ENCODE data around the gene GIPC1. TPM values are rescaled to one million over a fixed set of nuclear protein-coding genes. Genes with fewer than 3 reads are reported as not detected.
A peak's percentile ranks its signal among the peaks of the same experiment; 100 is the strongest.

Gene GIPC1
- total RNA-seq, 1 experiment from 2014 or later, result 205 TPM

DNA sequence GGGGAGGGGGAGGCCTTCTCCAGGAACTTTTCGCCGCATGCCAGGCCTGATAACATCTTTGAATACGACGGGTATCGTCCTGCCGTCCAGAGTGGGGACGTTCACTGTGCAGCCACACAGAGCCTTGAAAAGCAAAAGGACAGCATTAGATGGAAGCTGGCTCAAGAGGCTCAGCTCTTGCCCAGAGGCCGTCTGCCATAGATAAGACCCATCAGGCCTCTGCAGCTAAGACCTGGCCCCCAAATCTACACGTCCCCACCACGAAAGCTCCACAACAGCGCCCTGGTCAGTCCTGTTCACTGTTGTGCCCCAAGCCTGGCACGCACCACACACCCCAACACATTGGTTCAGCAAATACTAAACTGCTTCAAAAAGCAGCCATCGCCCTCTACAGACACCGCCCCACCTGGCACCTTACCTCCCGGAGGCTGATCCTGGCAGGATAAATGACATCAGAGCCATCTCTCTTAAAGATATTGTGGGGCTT lies 20.2 kb upstream of the GIPC1 start:
- H3K4me2 ChIP-seq, result peak overlapping the region; percentile 95
- H3K9me3 ChIP-seq (ENCODE audit: insufficient read depth, low read depth), result no peaks in the 10 kb centered on the region
- no peak overlapping the region for H2AFZ ChIP-seq
- peak overlapping the region; percentile 99 for H3K4me3 ChIP-seq
- TF ChIP-seq, protein P1, sequence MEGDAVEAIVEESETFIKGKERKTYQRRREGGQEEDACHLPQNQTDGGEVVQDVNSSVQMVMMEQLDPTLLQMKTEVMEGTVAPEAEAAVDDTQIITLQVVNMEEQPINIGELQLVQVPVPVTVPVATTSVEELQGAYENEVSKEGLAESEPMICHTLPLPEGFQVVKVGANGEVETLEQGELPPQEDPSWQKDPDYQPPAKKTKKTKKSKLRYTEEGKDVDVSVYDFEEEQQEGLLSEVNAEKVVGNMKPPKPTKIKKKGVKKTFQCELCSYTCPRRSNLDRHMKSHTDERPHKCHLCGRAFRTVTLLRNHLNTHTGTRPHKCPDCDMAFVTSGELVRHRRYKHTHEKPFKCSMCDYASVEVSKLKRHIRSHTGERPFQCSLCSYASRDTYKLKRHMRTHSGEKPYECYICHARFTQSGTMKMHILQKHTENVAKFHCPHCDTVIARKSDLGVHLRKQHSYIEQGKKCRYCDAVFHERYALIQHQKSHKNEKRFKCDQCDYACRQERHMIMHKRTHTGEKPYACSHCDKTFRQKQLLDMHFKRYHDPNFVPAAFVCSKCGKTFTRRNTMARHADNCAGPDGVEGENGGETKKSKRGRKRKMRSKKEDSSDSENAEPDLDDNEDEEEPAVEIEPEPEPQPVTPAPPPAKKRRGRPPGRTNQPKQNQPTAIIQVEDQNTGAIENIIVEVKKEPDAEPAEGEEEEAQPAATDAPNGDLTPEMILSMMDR (conservative IDR thresholded peaks at IDR 0.05), result peak; percentile 55; the same call in 1 of the 2 replicates
- TF ChIP-seq EZH2 (IDR thresholded peaks at IDR 0.05; ENCODE audit: low read depth), result no peak
- H3K9me2 ChIP-seq (ENCODE audit: insufficient read depth), result no peaks in the 10 kb centered on the region
- peaks cover 85% of the 10 kb centered on the region for H3F3A ChIP-seq (ENCODE audit: insufficient read depth, low read depth)
- ChIA-PET CTCF (interaction anchor here (0.6 to 1.7 kb wide), 3 partner anchors 11 to 43 kb away, joined by 3 to 13 read pairs (median 10); no protein-coding TSS in a partner anchor), POLR2A (ENCODE audit: unreplicated experiment) (interaction anchor here (0.6 kb wide), 1 partner anchor 20 kb away, joined by 5 read pairs; no protein-coding TSS in a partner anchor)
- H3K27me3 ChIP-seq (ENCODE audit: insufficient read depth, low read depth), result no peaks in the 10 kb centered on the region
- DNase-seq, result no peak
- peaks cover 34% of the 10 kb centered on the region for H3K36me3 ChIP-seq (ENCODE audit: low read depth)
- BruUV-seq (replicated peaks), result no TSS peak
- H3K79me2 ChIP-seq (ENCODE audit: low read depth), result peaks cover 48% of the 10 kb centered on the region
- intact Hi-C loops (cut with micrococcal nuclease; ENCODE audit: unreplicated experiment), result loop anchor here (1.0 to 10.0 kb wide), 3 partner anchors 20 to 381 kb away; partner anchors contain the start of genes ASF1B, GIPC1 and PTGER1
- peak overlapping the region; percentile 94; the same call in 1 of the 2 replicates for H3K27ac ChIP-seq
- H4K20me1 ChIP-seq (ENCODE audit: insufficient read depth), result peaks cover 34% of the 10 kb centered on the region
- peaks cover 54% of the 10 kb centered on the region for H3K4me1 ChIP-seq (replicated peaks; ENCODE audit: insufficient read depth)

DNA sequence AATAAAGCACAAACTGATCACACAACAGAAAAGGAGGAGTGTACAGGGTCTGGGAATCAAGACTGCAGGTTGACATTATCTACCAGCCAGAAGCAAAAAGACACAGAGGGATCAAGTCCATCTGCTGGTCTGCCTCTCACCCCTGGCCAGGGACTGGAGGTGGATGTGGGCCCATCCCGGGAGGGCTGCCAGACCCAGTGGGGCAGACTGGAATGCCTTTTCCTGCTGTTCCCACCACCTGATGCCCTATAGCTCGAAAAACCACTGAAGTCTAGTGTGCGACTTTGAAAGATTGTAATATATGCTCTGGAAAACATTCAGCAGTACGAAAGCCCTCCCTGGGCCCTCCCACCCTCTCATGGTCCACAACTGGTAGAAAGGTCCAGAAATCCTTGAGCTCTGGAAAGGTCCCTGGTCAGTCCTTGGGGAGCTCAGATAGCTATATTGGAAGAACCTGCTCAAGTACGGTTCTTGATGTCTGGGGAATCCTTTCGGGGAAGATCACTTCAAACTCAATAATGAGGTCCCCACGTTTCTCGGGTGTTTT lies 19.6 kb upstream of the GIPC1 start:
- no TSS peak for BruUV-seq (replicated peaks)
- no peak for DNase-seq
- H3K27ac ChIP-seq, result peak overlapping the region; percentile 99; the same call in 1 of the 2 replicates
- peaks cover 34% of the 10 kb centered on the region for H4K20me1 ChIP-seq (ENCODE audit: insufficient read depth)
- H3K79me2 ChIP-seq (ENCODE audit: low read depth), result peaks cover 48% of the 10 kb centered on the region
- peak overlapping the region; percentile 99 for H3K4me3 ChIP-seq
- intact Hi-C loops (cut with micrococcal nuclease; ENCODE audit: unreplicated experiment), result loop anchor here (1.0 to 10.0 kb wide), 3 partner anchors 19 to 381 kb away; partner anchors contain the start of genes ASF1B, GIPC1 and PTGER1
- H3F3A ChIP-seq (ENCODE audit: insufficient read depth, low read depth), result peaks cover 86% of the 10 kb centered on the region
- no peak overlapping the region for H2AFZ ChIP-seq
- H3K9me2 ChIP-seq (ENCODE audit: insufficient read depth), result no peaks in the 10 kb centered on the region
- no peaks in the 10 kb centered on the region for H3K27me3 ChIP-seq (ENCODE audit: insufficient read depth, low read depth)
- H3K4me1 ChIP-seq (replicated peaks; ENCODE audit: insufficient read depth), result peaks cover 55% of the 10 kb centered on the region
- no peak for TF ChIP-seq EZH2 (IDR thresholded peaks at IDR 0.05; ENCODE audit: low read depth)
- TF ChIP-seq, protein P1 (conservative IDR thresholded peaks at IDR 0.05), result no peak
- H3K36me3 ChIP-seq (ENCODE audit: low read depth), result peaks cover 34% of the 10 kb centered on the region
- H3K9me3 ChIP-seq (ENCODE audit: insufficient read depth, low read depth), result no peaks in the 10 kb centered on the region
- peak overlapping the region; percentile 95 for H3K4me2 ChIP-seq
- CTCF ChIA-PET, result interaction anchor here (0.6 to 1.1 kb wide), 2 partner anchors 11 to 14 kb away, joined by 10 to 13 read pairs; no protein-coding TSS in a partner anchor
- POLR2A ChIA-PET (ENCODE audit: unreplicated experiment), result interaction anchor here (0.6 kb wide), 1 partner anchor 21 kb away, joined by 5 read pairs; no protein-coding TSS in a partner anchor

DNA sequence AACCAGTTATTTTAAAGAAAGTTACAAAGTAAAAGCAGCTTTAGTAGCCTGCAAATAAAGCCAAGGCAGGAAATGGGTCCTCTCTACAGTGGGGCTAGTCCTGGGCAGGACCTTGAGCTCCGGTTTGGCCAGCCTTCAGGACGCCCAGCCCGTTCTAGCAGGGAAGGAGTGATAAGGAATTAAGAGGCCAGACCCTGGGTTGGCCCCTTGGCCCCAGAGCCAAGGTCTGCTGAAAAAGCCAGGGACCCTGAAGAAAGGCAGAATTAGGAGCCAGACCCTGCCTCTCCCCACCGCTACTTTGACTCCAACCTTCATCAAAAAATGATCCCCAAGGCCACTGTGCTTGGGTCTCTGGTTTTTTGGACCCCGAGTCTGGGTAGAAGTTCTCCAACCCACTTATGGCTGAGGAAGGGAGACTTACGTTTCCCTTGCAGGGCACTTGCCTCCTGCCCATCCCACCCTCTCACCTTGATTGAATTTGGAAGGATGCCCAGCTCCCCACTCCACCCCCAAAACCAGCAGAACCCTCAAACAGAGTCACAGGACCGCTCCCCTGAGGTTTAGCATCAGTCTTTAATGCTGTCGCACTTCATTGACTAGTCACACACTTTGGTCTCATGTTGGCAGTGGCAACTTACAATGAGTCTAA lies 18.4 kb upstream of the GIPC1 start:
- H3K79me2 ChIP-seq (ENCODE audit: low read depth), result peaks cover 53% of the 10 kb centered on the region
- DNase-seq, result no peak
- H3K9me3 ChIP-seq (ENCODE audit: insufficient read depth, low read depth), result no peaks in the 10 kb centered on the region
- peaks cover 34% of the 10 kb centered on the region for H3K36me3 ChIP-seq (ENCODE audit: low read depth)
- intact Hi-C loops (cut with micrococcal nuclease; ENCODE audit: unreplicated experiment), result loop anchor here (10.0 kb wide), 1 partner anchor 380 kb away; the partner anchor contains the start of gene ASF1B
- no peaks in the 10 kb centered on the region for H3K27me3 ChIP-seq (ENCODE audit: insufficient read depth, low read depth)
- ChIA-PET POLR2A (ENCODE audit: unreplicated experiment) (no interaction called here), CTCF (no interaction called here)
- H4K20me1 ChIP-seq (ENCODE audit: insufficient read depth), result peaks cover 34% of the 10 kb centered on the region
- H3K27ac ChIP-seq, result peak overlapping the region; percentile 99; the same call in 1 of the 2 replicates
- H2AFZ ChIP-seq, result no peak overlapping the region
- peaks cover 55% of the 10 kb centered on the region for H3K4me1 ChIP-seq (replicated peaks; ENCODE audit: insufficient read depth)
- TF ChIP-seq, protein P1 (conservative IDR thresholded peaks at IDR 0.05), result no peak
- no peak for TF ChIP-seq EZH2 (IDR thresholded peaks at IDR 0.05; ENCODE audit: low read depth)
- peak overlapping the region; percentile 95 for H3K4me2 ChIP-seq
- no peaks in the 10 kb centered on the region for H3K9me2 ChIP-seq (ENCODE audit: insufficient read depth)
- peaks cover 86% of the 10 kb centered on the region for H3F3A ChIP-seq (ENCODE audit: insufficient read depth, low read depth)
- H3K4me3 ChIP-seq, result no peak overlapping the region
- no TSS peak for BruUV-seq (replicated peaks)

All from PC-9 (cell line).